IPS DF 4.7 (cell line): ENCODE results near the gene CAMK4.
"Not testable (repeated sequence)": the region's sequence is repeated elsewhere in the genome, so short reads cannot be mapped to it uniquely, and the experiment has no call there.

Experiments used
- DNase-seq: peaks from one replicate; pipeline ENCODE4 v3.0.0-alpha.2; 2013; ENCODE audit warnings: low spot score; ENCODE audit errors: extremely low read depth

Gene CAMK4

GRCh38 chr5:111379391-111379816 is 155.2 kb downstream of the CAMK4 start:
- DNase-seq, result no peak

- no peak for DNase-seq
Measured at GRCh38 chr5:111383288-111383970, 159.2 kb downstream of the CAMK4 start.

- no peak for DNase-seq
Measured at GRCh38 chr5:111384220-111384619, 160.0 kb downstream of the CAMK4 start.

DNA sequence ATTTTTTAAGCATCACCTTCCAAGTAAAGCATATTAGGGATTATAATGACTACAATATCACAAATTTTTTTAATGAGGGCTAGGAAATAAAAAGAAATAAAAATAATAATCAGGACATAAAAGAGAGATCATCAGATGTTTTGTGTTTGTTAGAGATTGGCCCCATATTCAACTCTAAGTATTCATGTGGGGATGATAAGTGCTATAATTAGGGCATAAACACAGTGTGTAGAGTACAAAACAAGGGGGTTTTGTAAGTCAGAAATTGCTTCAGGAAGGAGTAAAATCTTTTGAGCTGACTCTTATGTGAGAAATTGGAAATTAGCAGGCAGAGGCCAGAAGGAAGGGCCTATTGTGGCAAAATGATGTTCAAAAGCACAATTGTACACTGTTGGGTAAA is 160.9 kb downstream of the CAMK4 start:
- no peak for DNase-seq

- DNase-seq, result no peak
Measured at GRCh38 chr5:111385970-111386831, 162.0 kb downstream of the CAMK4 start.

DNA sequence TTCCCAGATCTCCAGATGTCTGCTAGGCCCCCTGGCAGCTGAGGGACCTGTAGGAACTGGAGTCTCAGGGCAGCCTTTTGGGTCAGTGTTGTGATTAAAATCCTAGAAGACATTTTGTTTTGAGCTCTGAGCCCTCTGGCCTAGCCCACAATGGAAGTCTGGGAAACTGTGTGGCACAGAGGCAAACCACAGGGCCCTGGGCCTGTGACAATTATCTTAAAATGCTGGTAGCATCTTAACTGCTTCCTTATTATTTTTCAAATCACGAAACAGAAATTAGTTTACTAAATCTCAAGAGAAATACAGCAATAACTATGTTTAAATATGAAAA is 162.6 kb downstream of the CAMK4 start:
- no peak for DNase-seq

- no peak for DNase-seq
Measured at GRCh38 chr5:111387361-111387760, 163.2 kb downstream of the CAMK4 start.

DNA sequence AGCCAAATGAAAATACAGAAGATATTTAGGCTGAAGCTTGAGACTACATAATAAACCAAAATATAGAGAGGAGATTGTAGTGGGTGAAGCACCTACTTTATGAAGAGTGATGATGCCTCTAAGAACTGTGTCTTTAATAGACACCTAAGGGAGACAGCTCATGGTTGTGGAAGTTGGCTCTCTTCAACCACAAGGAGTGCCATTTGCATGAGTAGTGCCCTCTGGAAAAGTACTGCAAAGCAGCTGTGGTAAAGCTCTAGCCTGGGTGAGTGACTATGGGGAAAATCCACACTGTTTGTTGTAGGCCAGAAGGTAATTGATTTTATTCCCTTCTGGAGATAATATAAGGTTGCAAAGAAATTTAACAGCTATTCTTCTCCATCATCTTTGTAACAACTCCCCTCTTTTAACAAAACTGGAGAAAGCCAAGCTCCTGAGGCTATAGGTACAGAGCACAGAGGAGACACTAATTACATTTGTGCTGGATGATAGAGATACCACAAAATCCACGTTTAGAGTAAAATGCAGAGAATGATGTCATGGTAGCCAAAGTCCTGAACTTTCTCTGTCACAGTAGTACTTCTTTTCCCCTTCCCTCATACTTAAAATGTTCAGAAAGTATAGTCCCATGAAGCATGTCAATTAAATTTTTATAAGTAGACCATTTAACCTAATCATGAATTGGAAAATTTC is 165.4 kb downstream of the CAMK4 start:
- no peak for DNase-seq

GRCh38 chr5:111392181-111392580 is 168.0 kb downstream of the CAMK4 start:
- DNase-seq, result no peak

GRCh38 chr5:111394586-111394985 is 170.4 kb downstream of the CAMK4 start:
- DNase-seq, result no peak

DNA sequence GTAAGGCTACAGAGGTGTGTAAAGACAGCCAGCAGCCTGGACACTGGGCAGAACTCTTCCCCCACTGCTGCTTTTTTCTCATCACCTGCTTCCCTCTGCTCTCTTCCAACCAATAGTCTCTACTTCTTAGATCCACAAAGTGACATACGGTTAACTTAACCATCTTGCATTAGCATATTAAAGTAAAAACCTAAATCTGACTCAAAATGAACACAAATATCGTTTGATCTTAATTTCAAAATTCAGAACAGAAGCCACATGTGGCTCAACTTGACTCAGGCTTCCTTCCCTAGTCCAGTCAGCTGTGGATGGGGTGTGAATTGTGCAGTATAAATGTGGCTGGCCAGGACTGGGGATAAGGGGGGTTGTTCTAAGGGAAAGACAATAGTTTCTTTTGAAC is 173.8 kb downstream of the CAMK4 start:
- no peak for DNase-seq

DNA sequence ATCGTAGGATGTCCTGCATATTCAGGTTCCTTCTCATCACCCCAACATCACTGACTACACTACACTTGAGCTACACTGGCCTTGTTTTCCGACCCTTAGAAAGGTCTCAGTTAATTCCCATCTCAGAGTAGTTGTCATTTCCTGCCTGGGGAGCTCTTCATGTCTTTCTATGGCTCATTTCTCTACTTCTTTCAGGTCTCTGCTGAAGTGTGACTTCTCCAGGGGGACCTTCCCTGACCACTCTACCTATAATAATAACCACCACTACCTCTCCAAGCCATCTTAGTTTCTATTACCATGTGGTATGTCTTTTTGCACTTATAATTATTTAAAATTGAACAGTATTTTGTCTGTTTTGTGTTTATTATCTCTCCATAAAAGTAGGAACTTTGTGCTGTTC is 174.9 kb downstream of the CAMK4 start:
- DNase-seq, result no peak

GRCh38 chr5:111401906-111402305 is 177.7 kb downstream of the CAMK4 start:
- DNase-seq, result no peak

GRCh38 chr5:111404270-111404769 is 180.1 kb downstream of the CAMK4 start:
- no peak for DNase-seq

DNA sequence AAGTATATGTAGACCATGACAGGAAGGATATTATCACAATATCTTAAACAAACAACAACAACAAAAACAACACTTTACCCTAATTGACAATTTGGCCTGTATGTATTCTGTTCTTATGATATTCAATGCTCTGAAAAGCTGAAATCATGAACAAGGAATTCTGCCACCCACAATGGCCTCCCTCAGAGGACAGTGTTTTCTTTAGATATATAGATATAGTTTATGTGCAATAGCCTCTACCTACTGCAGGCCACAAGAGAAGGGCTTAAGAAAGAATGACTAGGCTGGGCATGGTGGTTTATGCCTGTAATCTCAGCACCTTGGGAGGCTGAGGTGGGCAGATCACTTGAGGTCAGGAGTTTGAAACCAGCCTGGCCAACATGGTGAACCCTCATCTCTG is 183.4 kb downstream of the CAMK4 start:
- DNase-seq, result no peak

DNA sequence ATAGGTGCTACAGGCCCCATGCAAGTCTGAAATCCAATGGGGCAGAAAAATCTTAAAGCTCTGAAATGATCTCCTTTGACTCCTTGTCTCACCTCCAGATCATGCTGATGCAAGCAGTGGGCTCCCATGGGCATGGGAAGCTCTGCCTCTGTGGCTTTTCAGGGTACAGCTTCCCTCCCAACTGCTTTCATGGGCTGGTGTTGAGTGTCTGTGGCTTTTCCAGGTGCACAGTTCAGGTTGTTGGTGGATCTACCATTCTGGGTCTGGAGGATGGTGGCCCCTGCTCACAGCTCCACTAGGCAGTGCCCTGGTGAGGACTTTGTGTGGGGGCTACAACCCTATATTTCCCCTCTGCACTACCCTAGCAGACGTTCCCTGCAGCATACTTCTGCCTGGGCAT is 184.6 kb downstream of the CAMK4 start:
- no peak for DNase-seq

DNA sequence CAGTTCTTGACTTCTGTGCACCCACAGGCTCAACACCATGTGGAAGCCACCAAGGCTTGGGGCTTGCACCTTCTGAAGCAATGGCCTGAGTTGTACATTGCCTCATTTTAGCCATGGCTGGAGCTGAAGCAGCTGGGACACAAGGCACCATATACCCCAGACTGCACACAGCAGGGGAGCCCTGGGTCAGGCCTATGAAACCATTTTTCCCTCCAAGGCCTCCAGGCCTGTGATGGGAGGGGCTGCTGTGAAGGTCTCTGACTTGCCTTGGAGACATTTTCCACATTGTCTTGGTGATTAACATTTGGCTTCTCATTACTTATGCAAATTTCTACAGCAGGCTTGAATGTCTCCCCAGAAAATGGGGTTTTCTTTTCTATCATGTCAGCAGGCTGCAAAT is 185.1 kb downstream of the CAMK4 start:
- not testable (repeated sequence) for DNase-seq

DNA sequence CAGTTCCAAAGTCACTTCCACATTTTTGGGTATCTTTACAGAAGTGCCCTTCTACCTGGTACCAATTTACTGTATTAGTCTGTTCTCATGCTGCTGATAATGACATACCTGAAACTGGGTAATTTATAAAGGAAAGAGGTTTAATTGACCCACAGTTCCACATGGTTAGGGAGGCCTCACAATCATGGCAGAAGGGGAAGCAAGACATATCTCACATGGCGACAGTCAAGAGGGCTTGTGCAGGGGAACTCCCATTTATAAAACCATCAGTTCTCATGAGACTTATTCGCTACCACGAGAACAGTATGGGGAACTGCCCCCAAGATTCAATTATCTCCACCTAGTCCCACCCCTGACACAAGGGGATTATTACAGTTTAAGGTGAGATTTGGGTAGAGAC is 185.9 kb downstream of the CAMK4 start:
- DNase-seq, result not testable (repeated sequence)

DNA sequence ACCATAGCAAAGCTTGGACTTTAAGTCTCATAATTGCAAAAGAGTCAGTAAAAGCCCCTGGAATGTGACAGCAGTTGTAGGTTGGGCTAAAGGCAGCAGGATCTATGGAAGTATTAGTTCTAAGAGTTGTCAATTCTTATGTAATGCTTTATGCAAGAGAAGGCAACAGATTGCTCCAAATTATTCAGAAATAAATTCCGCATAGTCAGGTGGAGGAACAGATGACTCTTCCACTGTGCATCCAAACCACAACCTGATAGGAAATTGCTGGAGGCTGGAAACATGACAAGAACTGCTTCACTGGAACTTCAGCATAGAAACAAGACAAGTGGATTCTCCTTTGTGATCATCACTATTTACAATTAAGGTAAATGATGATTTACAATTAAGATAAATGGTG is 187.1 kb downstream of the CAMK4 start:
- DNase-seq, result no peak

- no peak for DNase-seq
Measured at GRCh38 chr5:111412593-111412992, 188.4 kb downstream of the CAMK4 start.

DNA sequence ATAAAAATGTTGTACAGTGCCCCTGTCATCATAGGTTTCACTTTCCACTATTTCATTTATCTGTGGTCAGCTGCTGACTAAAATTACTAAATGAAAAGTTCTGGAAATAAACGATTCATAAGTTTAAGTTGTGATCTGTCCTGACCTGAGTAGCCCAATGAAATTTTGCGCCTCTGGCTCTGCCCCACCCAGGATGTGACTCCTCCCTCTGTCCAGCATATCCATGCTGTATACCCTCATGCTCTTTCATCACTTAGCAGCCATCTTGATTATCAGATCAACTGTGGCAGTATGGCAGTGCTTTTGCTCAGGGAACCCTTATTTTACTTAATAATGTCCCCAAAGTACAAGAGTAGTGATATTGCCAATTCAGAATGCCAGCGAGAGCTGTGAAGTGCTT is 190.9 kb downstream of the CAMK4 start:
- DNase-seq, result no peak

DNA sequence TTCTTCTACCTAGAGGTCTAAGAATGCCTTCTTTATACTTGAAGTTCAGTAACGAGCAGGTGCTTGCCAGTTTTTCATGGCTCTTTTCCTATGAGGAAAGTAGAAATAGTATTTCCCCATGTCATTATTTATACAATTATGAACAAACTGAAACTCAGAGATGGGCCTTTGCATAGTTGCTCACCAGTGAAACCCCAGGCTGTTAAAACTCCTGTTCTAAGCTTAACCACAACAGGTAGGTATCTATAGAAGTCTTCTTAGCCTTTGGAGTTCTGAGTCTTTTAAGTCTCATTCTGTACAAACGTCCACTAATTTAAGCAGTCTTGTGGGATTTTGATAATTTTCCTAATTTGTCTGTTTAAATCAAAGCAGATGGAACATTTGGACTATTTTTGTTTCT is 198.1 kb downstream of the CAMK4 start:
- no peak for DNase-seq
